Measurements from ENCODE around the gene FZD1. TPM values are rescaled to one million over a fixed set of nuclear protein-coding genes. Genes with fewer than 3 reads are reported as not detected.

Gene FZD1
- total and polyA plus RNA-seq, 8 donors, result 15.5 to 70.2 (median 59.9) TPM

DNA sequence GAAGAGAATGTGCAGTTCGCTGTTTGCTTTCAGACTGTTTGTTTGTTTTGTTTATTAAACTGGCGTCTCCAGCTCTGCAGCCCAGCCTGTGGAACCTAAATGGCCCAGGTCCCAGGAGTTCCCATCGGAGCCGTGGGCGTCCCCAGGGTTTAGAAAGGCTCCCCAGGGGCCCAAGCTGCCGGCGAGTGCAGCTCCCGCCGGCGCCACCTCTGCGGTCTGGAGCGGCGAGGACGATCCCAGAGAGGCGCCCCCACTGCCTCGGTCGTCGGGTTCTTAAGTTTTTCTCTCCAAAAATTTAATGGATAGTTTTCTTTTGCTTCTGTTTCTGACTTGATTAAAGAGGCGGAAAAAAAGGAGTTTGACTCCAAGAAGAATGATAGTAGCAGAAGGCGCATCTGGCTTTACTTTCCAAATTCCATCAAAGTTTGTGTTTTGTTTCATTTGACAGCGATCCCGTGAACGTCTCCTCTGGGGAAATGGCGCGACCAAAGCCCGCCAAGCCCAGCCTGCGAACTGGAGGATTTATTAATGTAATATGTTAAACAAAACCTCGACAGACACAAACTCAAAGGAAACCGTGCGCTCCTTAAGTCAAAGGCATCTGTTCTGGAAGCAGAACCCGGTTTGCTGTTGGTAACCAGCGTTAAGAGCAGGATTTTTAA lies 718 bp upstream of the FZD1 start:
- H3K27me3 ChIP-seq, result peaks cover 0 to 39% of the 10 kb centered on the region in 2 donors
- TF ChIP-seq, protein P1, sequence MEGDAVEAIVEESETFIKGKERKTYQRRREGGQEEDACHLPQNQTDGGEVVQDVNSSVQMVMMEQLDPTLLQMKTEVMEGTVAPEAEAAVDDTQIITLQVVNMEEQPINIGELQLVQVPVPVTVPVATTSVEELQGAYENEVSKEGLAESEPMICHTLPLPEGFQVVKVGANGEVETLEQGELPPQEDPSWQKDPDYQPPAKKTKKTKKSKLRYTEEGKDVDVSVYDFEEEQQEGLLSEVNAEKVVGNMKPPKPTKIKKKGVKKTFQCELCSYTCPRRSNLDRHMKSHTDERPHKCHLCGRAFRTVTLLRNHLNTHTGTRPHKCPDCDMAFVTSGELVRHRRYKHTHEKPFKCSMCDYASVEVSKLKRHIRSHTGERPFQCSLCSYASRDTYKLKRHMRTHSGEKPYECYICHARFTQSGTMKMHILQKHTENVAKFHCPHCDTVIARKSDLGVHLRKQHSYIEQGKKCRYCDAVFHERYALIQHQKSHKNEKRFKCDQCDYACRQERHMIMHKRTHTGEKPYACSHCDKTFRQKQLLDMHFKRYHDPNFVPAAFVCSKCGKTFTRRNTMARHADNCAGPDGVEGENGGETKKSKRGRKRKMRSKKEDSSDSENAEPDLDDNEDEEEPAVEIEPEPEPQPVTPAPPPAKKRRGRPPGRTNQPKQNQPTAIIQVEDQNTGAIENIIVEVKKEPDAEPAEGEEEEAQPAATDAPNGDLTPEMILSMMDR (IDR thresholded peaks at IDR 0.05), result no peak
- DNase-seq (peak in 3 of 4 donors; percentile 49 to 83 (median 63)), ATAC-seq (peak; percentile 31)
- intact Hi-C loops (cut with DNase I), result loop anchor here in 1 of 2 donors (10.0 kb wide), 2 partner anchors 179 to 371 kb away; no protein-coding TSS in a partner anchor
- no peaks in the 10 kb centered on the region for H3K36me3 ChIP-seq
- no peaks in the 10 kb centered on the region for H3K9me3 ChIP-seq
- H3K4me3 ChIP-seq, result peak overlapping the region; percentile 71 to 81
- H3K27ac ChIP-seq, result peak overlapping the region; percentile 95 to 99
- H3K4me1 ChIP-seq, result peaks cover 0 to 28% of the 10 kb centered on the region in 2 donors

DNA sequence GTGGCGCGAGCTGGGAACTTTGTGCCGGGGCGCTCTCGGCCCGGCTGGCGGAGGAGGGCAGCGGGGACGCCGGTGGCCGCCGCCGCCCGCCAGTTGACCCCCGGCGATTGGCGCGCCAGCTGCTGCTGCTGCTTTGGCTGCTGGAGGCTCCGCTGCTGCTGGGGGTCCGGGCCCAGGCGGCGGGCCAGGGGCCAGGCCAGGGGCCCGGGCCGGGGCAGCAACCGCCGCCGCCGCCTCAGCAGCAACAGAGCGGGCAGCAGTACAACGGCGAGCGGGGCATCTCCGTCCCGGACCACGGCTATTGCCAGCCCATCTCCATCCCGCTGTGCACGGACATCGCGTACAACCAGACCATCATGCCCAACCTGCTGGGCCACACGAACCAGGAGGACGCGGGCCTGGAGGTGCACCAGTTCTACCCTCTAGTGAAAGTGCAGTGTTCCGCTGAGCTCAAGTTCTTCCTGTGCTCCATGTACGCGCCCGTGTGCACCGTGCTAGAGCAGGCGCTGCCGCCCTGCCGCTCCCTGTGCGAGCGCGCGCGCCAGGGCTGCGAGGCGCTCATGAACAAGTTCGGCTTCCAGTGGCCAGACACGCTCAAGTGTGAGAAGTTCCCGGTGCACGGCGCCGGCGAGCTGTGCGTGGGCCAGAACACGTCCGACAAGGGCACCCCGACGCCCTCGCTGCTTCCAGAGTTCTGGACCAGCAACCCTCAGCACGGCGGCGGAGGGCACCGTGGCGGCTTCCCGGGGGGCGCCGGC lies 870 bp downstream of the FZD1 start:
- ATAC-seq (peak; percentile 38), DNase-seq (peak; percentile 49 to 86 (median 66))
- H3K4me1 ChIP-seq, result peaks cover 0 to 28% of the 10 kb centered on the region in 2 donors
- H3K27ac ChIP-seq, result peak overlapping the region; percentile 95 to 99
- TF ChIP-seq, protein P1 (IDR thresholded peaks at IDR 0.05), result no peak
- H3K9me3 ChIP-seq, result no peaks in the 10 kb centered on the region
- H3K4me3 ChIP-seq, result peak overlapping the region; percentile 71 to 81
- H3K36me3 ChIP-seq, result no peaks in the 10 kb centered on the region
- peaks cover 0 to 39% of the 10 kb centered on the region in 2 donors for H3K27me3 ChIP-seq
- intact Hi-C loops (cut with DNase I), result loop anchor here in 1 of 2 donors (10.0 kb wide), 2 partner anchors 180 to 370 kb away; no protein-coding TSS in a partner anchor

DNA sequence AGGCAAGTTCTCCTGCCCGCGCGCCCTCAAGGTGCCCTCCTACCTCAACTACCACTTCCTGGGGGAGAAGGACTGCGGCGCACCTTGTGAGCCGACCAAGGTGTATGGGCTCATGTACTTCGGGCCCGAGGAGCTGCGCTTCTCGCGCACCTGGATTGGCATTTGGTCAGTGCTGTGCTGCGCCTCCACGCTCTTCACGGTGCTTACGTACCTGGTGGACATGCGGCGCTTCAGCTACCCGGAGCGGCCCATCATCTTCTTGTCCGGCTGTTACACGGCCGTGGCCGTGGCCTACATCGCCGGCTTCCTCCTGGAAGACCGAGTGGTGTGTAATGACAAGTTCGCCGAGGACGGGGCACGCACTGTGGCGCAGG lies 1.4 kb downstream of the FZD1 start:
- Histone ChIP-seq H3K4me1 (peaks cover 0 to 28% of the 10 kb centered on the region in 2 donors), H3K27me3 (peaks cover 0 to 39% of the 10 kb centered on the region in 2 donors), H3K27ac (peak overlapping the region; percentile 95 to 99), H3K9me3 (no peaks in the 10 kb centered on the region), H3K4me3 (peak overlapping the region; percentile 71 to 81), H3K36me3 (no peaks in the 10 kb centered on the region)
- peak; percentile 2 for ATAC-seq
- intact Hi-C loops (cut with DNase I), result loop anchor here in 1 of 2 donors (10.0 kb wide), 2 partner anchors 181 to 369 kb away; no protein-coding TSS in a partner anchor
- peak in 3 of 4 donors; percentile 39 to 71 (median 59) for DNase-seq
- TF ChIP-seq, protein P1 (IDR thresholded peaks at IDR 0.05), result no peak

DNA sequence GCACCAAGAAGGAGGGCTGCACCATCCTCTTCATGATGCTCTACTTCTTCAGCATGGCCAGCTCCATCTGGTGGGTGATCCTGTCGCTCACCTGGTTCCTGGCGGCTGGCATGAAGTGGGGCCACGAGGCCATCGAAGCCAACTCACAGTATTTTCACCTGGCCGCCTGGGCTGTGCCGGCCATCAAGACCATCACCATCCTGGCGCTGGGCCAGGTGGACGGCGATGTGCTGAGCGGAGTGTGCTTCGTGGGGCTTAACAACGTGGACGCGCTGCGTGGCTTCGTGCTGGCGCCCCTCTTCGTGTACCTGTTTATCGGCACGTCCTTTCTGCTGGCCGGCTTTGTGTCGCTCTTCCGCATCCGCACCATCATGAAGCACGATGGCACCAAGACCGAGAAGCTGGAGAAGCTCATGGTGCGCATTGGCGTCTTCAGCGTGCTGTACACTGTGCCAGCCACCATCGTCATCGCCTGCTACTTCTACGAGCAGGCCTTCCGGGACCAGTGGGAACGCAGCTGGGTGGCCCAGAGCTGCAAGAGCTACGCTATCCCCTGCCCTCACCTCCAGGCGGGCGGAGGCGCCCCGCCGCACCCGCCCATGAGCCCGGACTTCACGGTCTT lies 1.9 kb downstream of the FZD1 start:
- no peak for ATAC-seq
- DNase-seq, result peak; percentile 40 to 76 (median 60)
- no peaks in the 10 kb centered on the region for H3K36me3 ChIP-seq
- intact Hi-C loops (cut with DNase I), result loop anchor here in 1 of 2 donors (10.0 kb wide), 2 partner anchors 181 to 369 kb away; no protein-coding TSS in a partner anchor
- peak overlapping the region; percentile 71 to 81 for H3K4me3 ChIP-seq
- H3K9me3 ChIP-seq, result no peaks in the 10 kb centered on the region
- TF ChIP-seq, protein P1 (IDR thresholded peaks at IDR 0.05), result no peak
- H3K27ac ChIP-seq, result peak overlapping the region; percentile 95 to 99
- peaks cover 0 to 39% of the 10 kb centered on the region in 2 donors for H3K27me3 ChIP-seq
- H3K4me1 ChIP-seq, result peaks cover 0 to 28% of the 10 kb centered on the region in 2 donors

Data from left lung (tissue), 10 donors.